T-cell (primary cell): ENCODE results near the gene RTN4R. TPM values are rescaled to one million over a fixed set of nuclear protein-coding genes. Genes with fewer than 3 reads are reported as not detected.
A peak's percentile ranks its signal among the peaks of the same experiment; 100 is the strongest.

ENCODE experiments used
- ATAC-seq, 4 experiments: fragments of 200-7000 bp in 3 of 4; fragments of 150-1000 bp in 1 of 4; cut with Tn5 transposase; replicated peaks in 1 of 4; 1 replicate in 3 of 4; 2 replicates in 1 of 4; pipeline ENCODE4 v1.10.0; 2021; ENCODE audit warnings: moderate library complexity in 3 of 4, mild to moderate bottlenecking in 2 of 4, moderate number of reproducible peaks in 1 of 4
- CTCF ChIA-PET, 2 donors: fragments of 300-600 bp; sonication (Branson Sonifier 250); formaldehyde crosslinking; loops; one replicate each; lab custom pipeline; 2022; ENCODE audit warnings: antibody characterized with exemption in 2 of 2; lab: Charles Lee
- POLR2A ChIA-PET, 2 donors: fragments of 300-600 bp; sonication (Branson Sonifier 250); formaldehyde crosslinking; loops; one replicate each; lab custom pipeline; 2022; ENCODE audit warnings: antibody characterized with exemption in 2 of 2; lab: Charles Lee
- DNase-seq, 35 experiments: peaks; one replicate each; pipeline versions ENCODE4 v3.0.0 to v3.0.0-alpha.2; 2013 to 2023
- H3K27ac ChIP-seq: one replicate; pipeline ENCODE4 v1.5.1; 2013; ENCODE audit warnings: low read length
- H3K27me3 ChIP-seq, 2 experiments: replicated peaks in 1 of 2; 1 replicate in 1 of 2; 2 replicates in 1 of 2; pipeline versions ENCODE4 v1.6.1 to v1.7.0; 2013; ENCODE audit warnings: low read length in 1 of 2, mixed read lengths in 1 of 2; ENCODE audit not compliant: control insufficient read depth in 2 of 2, insufficient read depth in 2 of 2; ENCODE audit errors: extremely low read depth in 1 of 2
- H3K36me3 ChIP-seq, 2 donors: 1 replicate in 1 of 2; 2 replicates in 1 of 2; pipeline versions ENCODE4 v1.6.1 to v1.7.0; 2013; ENCODE audit warnings: low read length in 1 of 2; ENCODE audit not compliant: control insufficient read depth in 2 of 2, insufficient read depth in 1 of 2; ENCODE audit errors: extremely low read depth in 1 of 2
- H3K4me1 ChIP-seq, 2 experiments: 1 replicate in 1 of 2; 2 replicates in 1 of 2; pipeline versions ENCODE4 v1.6.1 to v1.7.0; 2013; ENCODE audit warnings: low read length in 2 of 2, mixed read lengths in 1 of 2; ENCODE audit not compliant: insufficient read depth in 2 of 2, control insufficient read depth in 1 of 2; ENCODE audit errors: extremely low read depth in 1 of 2
- H3K4me3 ChIP-seq, 2 donors: 1 replicate in 1 of 2; 2 replicates in 1 of 2; pipeline versions ENCODE4 v1.5.1 to v1.7.0; 2013; ENCODE audit warnings: mild to moderate bottlenecking in 2 of 2, low read length in 1 of 2, moderate library complexity in 1 of 2; ENCODE audit not compliant: control insufficient read depth in 1 of 2; ENCODE audit errors: extremely low read depth in 1 of 2
- H3K9me3 ChIP-seq: 2 replicates; pipeline ENCODE4 v1.7.0; 2013
- H3K27ac Mint-ChIP-seq, 2 donors: one replicate each; pipeline ENCODE4 v1.8.0; 2020 to 2021; ENCODE audit warnings: mild to moderate bottlenecking in 2 of 2, mixed read lengths in 2 of 2
- H3K27me3 Mint-ChIP-seq, 2 donors: one replicate each; pipeline ENCODE4 v1.8.0; 2021 to 2022; ENCODE audit warnings: mixed read lengths in 2 of 2
- H3K36me3 Mint-ChIP-seq: one replicate; pipeline ENCODE4 v1.8.0; 2021; ENCODE audit warnings: mixed read lengths
- H3K4me1 Mint-ChIP-seq, 3 donors: one replicate each; pipeline ENCODE4 v1.8.0; 2020 to 2022; ENCODE audit warnings: mixed read lengths in 3 of 3, mild to moderate bottlenecking in 1 of 3
- H3K4me3 Mint-ChIP-seq, 3 donors: one replicate each; pipeline ENCODE4 v1.8.0; 2020 to 2022; ENCODE audit warnings: mild to moderate bottlenecking in 3 of 3, mixed read lengths in 3 of 3, moderate library complexity in 3 of 3
- H3K9me3 Mint-ChIP-seq, 3 donors: one replicate each; pipeline ENCODE4 v1.8.0; 2020 to 2022; ENCODE audit warnings: mixed read lengths in 3 of 3
- WGBS: methylation state at CpG from one replicate; pipeline ENCODE4 v1.1.5; 2013; ENCODE audit warnings: missing lambda C conversion rate; ENCODE audit not compliant: insufficient coverage; 5-methylcytosine and 5-hydroxymethylcytosine counted together
- total RNA-seq, 35 experiments: library from RNA in 6 of 35; stranded (reverse) in 6 of 35; fragments of 120-200 nt in 1 of 35; gene quantifications; one replicate each; pipeline versions ENCODE4 v1.2.1 to v1.2.4 and lab custom pipeline; 2013 to 2026

Gene RTN4R
- total RNA-seq, 5 donors from 2014 or later (not counting 1 experiment from before 2014, with no cell fraction given), result 0.33 to 4.1 (median 2.5) TPM

DNA sequence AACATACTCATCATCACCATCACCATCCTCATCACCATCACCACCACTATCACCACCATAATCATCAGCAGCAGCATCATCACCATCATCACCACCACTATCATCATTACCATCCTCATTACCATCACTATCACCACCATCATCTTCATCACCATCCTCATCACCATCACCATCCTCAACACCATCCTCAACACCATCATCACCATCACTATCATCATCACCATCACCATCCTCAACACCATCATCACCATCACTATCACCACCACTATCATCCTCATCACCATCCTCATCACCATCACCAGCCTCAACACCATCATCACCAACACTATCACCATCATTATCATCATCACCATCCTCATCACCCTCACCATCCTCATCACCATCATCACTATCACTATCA lies 16.6 kb downstream of the RTN4R start:
- ChIA-PET CTCF (no interaction called here), POLR2A (no interaction called here)
- H3K4me1 Mint-ChIP-seq, result peaks cover 6 to 9% (median 7%) of the 10 kb centered on the region in 3 donors
- no peak for DNase-seq
- Histone ChIP-seq H3K36me3 (peaks cover 0 to 5% of the 10 kb centered on the region in 2 donors), H3K9me3 (no peaks in the 10 kb centered on the region), H3K27ac (no peak overlapping the region), H3K4me3 (no peak overlapping the region), H3K27me3 (no peaks in the 10 kb centered on the region), H3K4me1 (peaks cover 0 to 7% of the 10 kb centered on the region in 2 experiments)
- ATAC-seq, result no peak
- H3K9me3 Mint-ChIP-seq, result no peaks in the 10 kb centered on the region
- H3K36me3 Mint-ChIP-seq, result no peaks in the 10 kb centered on the region
- H3K27me3 Mint-ChIP-seq, result no peaks in the 10 kb centered on the region
- H3K27ac Mint-ChIP-seq, result no peak overlapping the region
- H3K4me3 Mint-ChIP-seq, result no peak overlapping the region

- CTCF ChIA-PET, result no interaction called here
- peaks cover 0 to 5% of the 10 kb centered on the region in 2 donors for H3K36me3 ChIP-seq
- no peaks in the 10 kb centered on the region for H3K36me3 Mint-ChIP-seq
These were observed 18.2 kb downstream of the RTN4R start for GRCh38 chr22:20249797-20250354.

DNA sequence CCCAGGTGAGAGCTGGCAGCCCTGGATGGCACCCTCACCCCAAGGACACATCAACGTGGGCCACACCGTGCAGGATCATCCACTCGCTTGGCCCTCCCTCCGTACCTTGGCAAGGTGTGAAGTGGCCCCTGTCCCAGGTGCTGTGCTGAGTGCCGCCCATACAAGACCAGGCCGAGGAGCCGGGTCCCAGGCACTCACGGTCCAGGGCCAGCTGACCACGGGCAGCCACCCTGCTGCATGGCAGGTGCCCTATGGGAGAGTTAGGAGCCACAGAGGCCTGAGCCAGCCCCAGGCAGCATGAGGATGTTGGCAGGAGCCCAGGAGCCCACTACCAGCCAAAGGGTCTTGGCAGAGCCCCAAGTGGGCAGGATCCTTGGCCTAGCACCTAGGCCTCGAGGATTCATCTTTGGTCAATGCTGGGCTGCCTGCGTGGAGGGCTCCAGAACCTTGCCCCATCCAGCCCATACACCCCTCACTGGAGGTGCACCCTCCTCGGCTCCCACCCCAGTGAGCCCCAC lies 19.6 kb downstream of the RTN4R start:
- H3K36me3 Mint-ChIP-seq, result no peaks in the 10 kb centered on the region
- H3K4me1 Mint-ChIP-seq, result peaks cover 25 to 26% (median 25%) of the 10 kb centered on the region in 3 donors
- Histone ChIP-seq H3K9me3 (no peaks in the 10 kb centered on the region), H3K27me3 (no peaks in the 10 kb centered on the region), H3K27ac (no peak overlapping the region), H3K4me3 (no peak overlapping the region), H3K36me3 (peaks cover 0 to 5% of the 10 kb centered on the region in 2 donors), H3K4me1 (peaks cover 24 to 37% of the 10 kb centered on the region in 2 experiments)
- POLR2A ChIA-PET, result no interaction called here
- no peak overlapping the region for H3K4me3 Mint-ChIP-seq
- no peaks in the 10 kb centered on the region for H3K9me3 Mint-ChIP-seq
- ATAC-seq (no peak), DNase-seq (no peak)
- H3K27me3 Mint-ChIP-seq, result no peaks in the 10 kb centered on the region
- H3K27ac Mint-ChIP-seq, result no peak overlapping the region
- CTCF ChIA-PET, result no interaction called here
- 92% methylated on average over 12 of the region's 12 CpGs for WGBS

More at GRCh38 chr22:20249797-20250354, 18.2 kb downstream of the RTN4R start:
- 93% methylated on average over 10 of the region's 11 CpGs for WGBS
- ATAC-seq (no peak), DNase-seq (no peak)
- no peaks in the 10 kb centered on the region for H3K9me3 Mint-ChIP-seq
- peaks cover 17 to 18% (median 18%) of the 10 kb centered on the region in 3 donors for H3K4me1 Mint-ChIP-seq
- no peaks in the 10 kb centered on the region for H3K27me3 Mint-ChIP-seq
- peaks cover 12 to 23% of the 10 kb centered on the region in 2 experiments for H3K4me1 ChIP-seq
- H3K4me3 ChIP-seq, result no peak overlapping the region
- no peak overlapping the region for H3K4me3 Mint-ChIP-seq
- H3K9me3 ChIP-seq, result no peaks in the 10 kb centered on the region
- H3K27ac ChIP-seq, result no peak overlapping the region
- no peaks in the 10 kb centered on the region for H3K27me3 ChIP-seq
- POLR2A ChIA-PET, result no interaction called here
- no peak overlapping the region for H3K27ac Mint-ChIP-seq

DNA sequence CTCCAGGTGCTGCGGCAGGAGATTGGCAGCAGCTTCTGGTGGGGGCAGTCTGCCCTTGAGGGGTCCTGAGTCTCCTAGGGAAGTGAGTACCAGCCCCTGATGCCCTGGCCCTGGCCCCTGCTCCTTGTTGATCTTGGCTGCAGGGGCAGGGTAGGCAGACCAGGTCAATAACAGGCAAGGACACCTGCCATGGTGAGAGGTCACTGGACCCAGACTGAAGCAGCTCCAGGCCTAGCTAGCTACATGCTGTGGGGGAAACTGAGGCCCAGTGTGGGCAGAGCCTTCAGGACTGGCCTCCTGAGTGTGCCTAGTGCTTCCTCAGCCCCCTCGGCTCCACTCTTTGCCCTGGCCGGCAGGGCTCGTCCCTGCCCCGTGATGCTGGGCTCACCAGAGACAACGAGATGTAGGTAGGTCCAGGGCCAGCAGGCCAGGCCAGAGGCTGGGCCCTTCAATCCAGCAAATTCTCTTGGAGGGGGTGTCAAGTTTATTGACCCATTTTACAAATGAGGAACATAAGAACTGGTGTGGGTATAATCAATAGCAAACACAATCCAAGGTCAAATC lies 20.4 kb downstream of the RTN4R start:
- H3K27me3 ChIP-seq, result no peaks in the 10 kb centered on the region
- no peak overlapping the region for H3K4me3 ChIP-seq
- no peak overlapping the region for H3K27ac ChIP-seq
- DNase-seq (no peak), ATAC-seq (no peak)
- Mint-ChIP-seq H3K4me1 (peaks cover 32 to 34% (median 33%) of the 10 kb centered on the region in 3 donors), H3K9me3 (no peaks in the 10 kb centered on the region), H3K27ac (no peak overlapping the region), H3K36me3 (no peaks in the 10 kb centered on the region), H3K4me3 (no peak overlapping the region), H3K27me3 (no peaks in the 10 kb centered on the region)
- H3K36me3 ChIP-seq, result peaks cover 0 to 5% of the 10 kb centered on the region in 2 donors
- ChIA-PET POLR2A (no interaction called here), CTCF (no interaction called here)
- WGBS, result 87% methylated on average over 3 of the region's 6 CpGs
- H3K4me1 ChIP-seq, result peaks cover 29 to 45% of the 10 kb centered on the region in 2 experiments
- H3K9me3 ChIP-seq, result no peaks in the 10 kb centered on the region

- no peaks in the 10 kb centered on the region for H3K9me3 ChIP-seq
- 87% methylated on average over 8 of the region's 16 CpGs for WGBS
- Mint-ChIP-seq H3K4me3 (no peak overlapping the region), H3K9me3 (no peaks in the 10 kb centered on the region), H3K4me1 (peaks cover 38 to 40% (median 39%) of the 10 kb centered on the region in 3 donors), H3K27ac (no peak overlapping the region), H3K36me3 (no peaks in the 10 kb centered on the region), H3K27me3 (no peaks in the 10 kb centered on the region)
- peaks cover 32 to 51% of the 10 kb centered on the region in 2 experiments for H3K4me1 ChIP-seq
- ChIA-PET CTCF (no interaction called here), POLR2A (no interaction called here)
- DNase-seq (no peak), ATAC-seq (no peak)
- H3K36me3 ChIP-seq, result peaks cover 0 to 5% of the 10 kb centered on the region in 2 donors
- H3K4me3 ChIP-seq, result no peak overlapping the region
- no peaks in the 10 kb centered on the region for H3K27me3 ChIP-seq
- no peak overlapping the region for H3K27ac ChIP-seq
These were observed 21.1 kb downstream of the RTN4R start for GRCh38 chr22:20247010-20247505.

DNA sequence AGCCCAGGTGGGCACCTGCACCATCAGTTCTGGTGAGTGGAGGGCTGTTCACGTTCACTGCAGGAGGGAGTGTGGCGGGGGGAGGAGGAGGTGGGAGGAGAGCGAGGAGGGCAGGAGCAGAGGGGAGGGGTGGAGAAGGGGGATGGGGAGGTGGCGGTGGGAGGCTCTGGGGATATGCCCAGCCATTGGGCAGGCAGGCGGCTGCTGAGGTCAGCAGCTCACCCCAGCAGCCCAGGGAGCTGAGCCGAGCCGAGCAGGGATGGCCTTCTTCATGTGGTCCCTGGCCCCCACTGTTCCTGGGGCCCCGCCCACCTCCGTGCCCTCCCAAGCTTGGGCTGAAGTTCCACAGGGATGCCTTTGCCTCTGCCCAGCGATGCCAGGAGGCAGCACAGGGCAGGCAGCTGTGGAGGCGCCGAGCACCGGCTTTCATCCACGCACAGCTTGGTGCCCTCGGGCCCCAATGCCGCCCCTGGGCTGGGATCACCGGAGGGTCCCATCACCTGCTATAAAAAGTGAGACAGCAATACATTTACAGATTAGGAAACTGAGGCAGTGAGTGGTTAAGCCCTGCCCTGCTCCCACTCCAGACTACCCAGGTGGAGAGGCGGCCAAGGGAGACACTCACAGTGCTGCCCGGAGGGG lies 21.6 kb downstream of the RTN4R start:
- peak overlapping the region in 1 of 3 donors; percentile 78 for H3K4me3 Mint-ChIP-seq
- Histone ChIP-seq H3K36me3 (peaks cover 0 to 5% of the 10 kb centered on the region in 2 donors), H3K27ac (peak overlapping the region; percentile 80), H3K4me3 (no peak overlapping the region), H3K4me1 (peaks cover 32 to 57% of the 10 kb centered on the region in 2 experiments), H3K9me3 (no peaks in the 10 kb centered on the region), H3K27me3 (no peaks in the 10 kb centered on the region)
- POLR2A ChIA-PET, result no interaction called here
- peaks cover 39 to 40% (median 39%) of the 10 kb centered on the region in 3 donors for H3K4me1 Mint-ChIP-seq
- no peaks in the 10 kb centered on the region for H3K36me3 Mint-ChIP-seq
- H3K27ac Mint-ChIP-seq, result peak overlapping the region in 1 of 2 donors; percentile 16
- no peaks in the 10 kb centered on the region for H3K9me3 Mint-ChIP-seq
- WGBS, result 99% methylated on average over 7 of the region's 19 CpGs
- H3K27me3 Mint-ChIP-seq, result no peaks in the 10 kb centered on the region
- DNase-seq, result no peak
- no peak for ATAC-seq
- CTCF ChIA-PET, result no interaction called here
